ENCODE results near the gene NGDN. TPM values are rescaled to one million over a fixed set of nuclear protein-coding genes. Genes with fewer than 3 reads are reported as not detected.

NGDN gene
- total RNA-seq, 1 donor from 2014 or later, result 51.1 TPM

DNA sequence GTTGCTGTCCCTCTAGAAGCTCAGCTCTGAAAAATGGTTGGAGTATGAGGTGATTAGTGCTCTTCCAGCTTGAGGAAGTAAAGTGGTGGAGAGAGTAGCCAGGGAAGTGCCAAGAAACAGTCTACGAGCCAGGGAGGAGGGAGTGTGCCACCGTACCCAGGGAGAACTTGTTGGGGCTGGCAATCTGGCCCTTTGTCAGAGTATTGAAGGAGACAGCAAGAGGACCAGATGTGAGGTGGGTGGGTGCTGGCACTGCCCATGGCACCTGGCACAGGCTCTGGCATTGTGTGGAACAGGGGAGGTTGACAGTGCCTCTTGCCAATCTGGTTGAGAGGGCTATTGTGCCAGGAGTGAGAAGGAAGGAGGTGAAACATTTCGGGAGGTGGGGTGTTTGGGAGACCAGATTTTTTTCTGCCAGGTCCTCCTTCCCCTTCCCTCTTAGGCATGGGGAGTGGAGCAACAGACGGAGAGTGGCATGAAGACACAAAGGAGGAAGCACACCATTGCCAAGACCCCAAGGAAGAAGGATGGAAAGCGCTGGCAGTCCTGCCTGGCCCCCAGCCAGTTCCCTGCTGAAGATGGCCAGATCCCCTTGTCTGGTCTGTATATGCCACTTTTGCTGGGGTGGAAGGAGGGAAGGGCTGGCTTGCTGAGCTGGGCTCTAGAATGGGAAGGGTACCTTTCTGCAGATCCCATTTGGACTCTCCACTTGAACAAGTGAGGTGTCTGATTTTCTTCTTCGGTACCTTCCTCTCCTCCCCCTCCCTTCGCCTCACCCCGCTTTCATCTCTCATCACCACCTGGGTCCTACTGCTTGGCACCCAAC is 44.5 kb downstream of the NGDN start:
- Mint-ChIP-seq H3K4me1 (ENCODE audit: unreplicated experiment) (peaks cover 4% of the 10 kb centered on the region), H3K27ac (no peak overlapping the region), H3K36me3 (peaks cover 5% of the 10 kb centered on the region), H3K9me3 (no peaks in the 10 kb centered on the region), H3K27me3 (no peaks in the 10 kb centered on the region), H3K4me3 (no peak overlapping the region)
- TF ChIP-seq, protein P1, sequence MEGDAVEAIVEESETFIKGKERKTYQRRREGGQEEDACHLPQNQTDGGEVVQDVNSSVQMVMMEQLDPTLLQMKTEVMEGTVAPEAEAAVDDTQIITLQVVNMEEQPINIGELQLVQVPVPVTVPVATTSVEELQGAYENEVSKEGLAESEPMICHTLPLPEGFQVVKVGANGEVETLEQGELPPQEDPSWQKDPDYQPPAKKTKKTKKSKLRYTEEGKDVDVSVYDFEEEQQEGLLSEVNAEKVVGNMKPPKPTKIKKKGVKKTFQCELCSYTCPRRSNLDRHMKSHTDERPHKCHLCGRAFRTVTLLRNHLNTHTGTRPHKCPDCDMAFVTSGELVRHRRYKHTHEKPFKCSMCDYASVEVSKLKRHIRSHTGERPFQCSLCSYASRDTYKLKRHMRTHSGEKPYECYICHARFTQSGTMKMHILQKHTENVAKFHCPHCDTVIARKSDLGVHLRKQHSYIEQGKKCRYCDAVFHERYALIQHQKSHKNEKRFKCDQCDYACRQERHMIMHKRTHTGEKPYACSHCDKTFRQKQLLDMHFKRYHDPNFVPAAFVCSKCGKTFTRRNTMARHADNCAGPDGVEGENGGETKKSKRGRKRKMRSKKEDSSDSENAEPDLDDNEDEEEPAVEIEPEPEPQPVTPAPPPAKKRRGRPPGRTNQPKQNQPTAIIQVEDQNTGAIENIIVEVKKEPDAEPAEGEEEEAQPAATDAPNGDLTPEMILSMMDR (conservative IDR thresholded peaks at IDR 0.05), result no peak
- no peak for DNase-seq (ENCODE audit: extremely low spot score, unreplicated experiment)

DNA sequence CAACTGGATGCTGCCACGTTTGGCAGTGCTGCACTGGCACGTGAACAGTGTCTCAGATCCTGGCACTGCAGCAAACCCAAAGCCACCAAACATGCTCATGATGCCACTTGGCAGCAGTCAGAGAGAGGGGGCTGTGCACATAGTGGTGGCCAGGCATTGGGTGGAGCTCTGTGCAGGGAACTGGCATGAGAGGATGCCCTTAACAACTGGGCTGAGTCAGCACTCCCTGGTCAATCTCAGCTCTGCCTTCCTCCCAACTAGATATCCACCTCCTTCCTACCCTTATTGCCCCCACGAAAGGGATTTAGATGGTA is 45.1 kb downstream of the NGDN start:
- Mint-ChIP-seq H3K9me3 (no peaks in the 10 kb centered on the region), H3K27me3 (no peaks in the 10 kb centered on the region), H3K27ac (no peak overlapping the region)

DNA sequence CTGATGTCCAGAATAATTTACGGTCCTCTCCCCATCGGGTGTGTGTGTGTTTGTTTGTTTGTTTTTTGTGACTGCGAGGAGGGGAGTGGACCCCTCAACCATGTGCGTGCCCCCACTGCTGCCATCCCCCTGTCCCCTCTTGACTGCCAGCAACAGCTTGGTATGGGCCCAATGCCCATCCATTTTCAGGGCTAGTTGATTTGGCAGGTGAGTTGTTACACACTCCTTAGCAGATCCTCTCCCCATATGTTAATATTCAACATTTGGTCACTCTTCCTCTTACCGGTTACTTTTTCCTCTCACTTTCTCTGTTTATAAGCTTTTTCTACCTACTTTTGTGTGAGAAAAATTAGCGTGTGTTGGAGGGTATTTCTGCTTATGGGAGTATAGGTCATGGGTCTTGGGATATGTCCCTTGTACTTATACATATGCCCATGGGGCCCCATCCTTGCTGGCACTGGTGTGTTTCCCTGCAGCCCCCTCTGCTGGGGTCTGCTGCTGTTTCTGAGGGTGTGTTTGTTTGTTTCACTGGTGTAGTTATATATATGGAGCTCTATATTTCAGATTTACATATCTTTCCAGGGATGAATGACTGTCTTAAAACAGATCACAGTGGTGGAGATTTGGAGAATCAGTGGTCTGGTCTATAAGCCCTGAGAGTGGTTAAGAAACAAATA is 48.3 kb downstream of the NGDN start:
- TF ChIP-seq, protein P1 (conservative IDR thresholded peaks at IDR 0.05), result no peak
- H3K9me3 Mint-ChIP-seq, result no peaks in the 10 kb centered on the region
- H3K36me3 Mint-ChIP-seq, result peaks cover 9% of the 10 kb centered on the region
- H3K27ac Mint-ChIP-seq, result no peak overlapping the region
- H3K27me3 Mint-ChIP-seq, result no peaks in the 10 kb centered on the region
- no peak overlapping the region for H3K4me3 Mint-ChIP-seq
- DNase-seq (ENCODE audit: extremely low spot score, unreplicated experiment), result no peak
- peaks cover 5% of the 10 kb centered on the region for H3K4me1 Mint-ChIP-seq (ENCODE audit: unreplicated experiment)

More for the DNA sequence above, 45.1 kb downstream of the NGDN start:
- TF ChIP-seq, protein P1 (conservative IDR thresholded peaks at IDR 0.05), result no peak
- Mint-ChIP-seq H3K4me1 (ENCODE audit: unreplicated experiment) (peaks cover 5% of the 10 kb centered on the region), H3K36me3 (peaks cover 7% of the 10 kb centered on the region), H3K4me3 (no peak overlapping the region)
- DNase-seq (ENCODE audit: extremely low spot score, unreplicated experiment), result no peak

DNA sequence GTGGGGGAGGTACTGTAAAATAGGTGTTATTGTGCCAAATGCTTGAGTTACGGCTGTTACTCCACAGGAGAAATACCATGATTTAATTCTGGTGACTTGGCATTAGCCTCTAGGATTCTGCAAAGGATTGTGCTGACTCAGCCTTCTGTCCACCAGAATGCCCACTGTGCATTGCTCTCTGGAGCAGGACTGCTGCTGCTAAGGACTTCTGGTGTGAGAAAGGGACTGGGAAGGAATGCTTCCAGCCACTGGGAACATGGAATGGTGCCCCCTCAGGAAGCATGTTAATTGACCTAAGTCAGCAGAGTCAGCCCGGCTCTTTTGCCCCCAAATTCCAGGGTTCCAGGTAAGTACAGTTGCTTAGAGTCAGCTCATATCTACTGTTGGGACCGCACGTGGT is 49.2 kb downstream of the NGDN start:
- no peaks in the 10 kb centered on the region for H3K27me3 Mint-ChIP-seq

DNA sequence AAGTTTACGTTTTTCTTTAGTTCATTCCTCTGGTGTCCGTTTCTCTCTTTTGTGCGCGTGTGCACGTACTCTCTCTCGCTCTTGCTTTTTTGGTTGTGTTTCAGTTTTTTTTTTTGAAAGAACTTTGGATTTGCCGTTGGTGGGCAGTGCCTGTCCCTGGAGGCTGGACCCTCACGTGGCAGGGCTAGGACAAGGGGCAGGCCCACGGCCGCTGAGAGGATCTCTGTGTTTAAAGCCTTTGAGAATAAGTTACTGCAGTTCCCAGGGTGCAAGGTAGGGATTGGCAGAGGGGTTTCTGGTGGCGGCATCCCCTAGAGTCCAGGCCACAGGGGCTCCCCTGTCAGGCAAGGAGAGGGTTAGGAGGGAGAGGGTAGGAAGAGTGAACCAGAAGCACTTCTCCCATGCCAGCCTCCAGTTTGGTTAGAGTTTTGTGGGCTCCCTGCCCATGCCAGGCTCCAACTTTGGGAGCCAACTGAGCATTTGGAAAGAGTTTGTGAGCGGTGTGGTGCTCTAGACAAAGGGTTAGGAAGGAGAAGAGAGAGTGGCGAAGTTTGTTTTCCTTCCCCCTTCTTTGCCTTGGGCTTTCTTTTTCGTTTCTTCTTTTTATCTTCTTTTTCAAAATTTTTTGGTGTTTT is 51.5 kb downstream of the NGDN start:
- Mint-ChIP-seq H3K4me3 (no peak overlapping the region), H3K9me3 (no peaks in the 10 kb centered on the region), H3K27me3 (no peaks in the 10 kb centered on the region), H3K27ac (no peak overlapping the region), H3K36me3 (peaks cover 4% of the 10 kb centered on the region), H3K4me1 (ENCODE audit: unreplicated experiment) (peaks cover 5% of the 10 kb centered on the region)
- TF ChIP-seq, protein P1 (conservative IDR thresholded peaks at IDR 0.05), result no peak
- no peak for DNase-seq (ENCODE audit: extremely low spot score, unreplicated experiment)

More for the DNA sequence above, 49.2 kb downstream of the NGDN start:
- TF ChIP-seq, protein P1 (conservative IDR thresholded peaks at IDR 0.05), result no peak
- H3K36me3 Mint-ChIP-seq, result peaks cover 9% of the 10 kb centered on the region
- H3K9me3 Mint-ChIP-seq, result no peaks in the 10 kb centered on the region
- peaks cover 5% of the 10 kb centered on the region for H3K4me1 Mint-ChIP-seq (ENCODE audit: unreplicated experiment)
- H3K27ac Mint-ChIP-seq, result no peak overlapping the region
- no peak for DNase-seq (ENCODE audit: extremely low spot score, unreplicated experiment)
- H3K4me3 Mint-ChIP-seq, result no peak overlapping the region

Measured in type B pancreatic cell (in vitro differentiated cells).